Transverse colon (tissue), 4 donors: ENCODE measurements around the gene NUDCD3. TPM values are rescaled to one million over a fixed set of nuclear protein-coding genes. Genes with fewer than 3 reads are reported as not detected.

Experiments used
- DNase-seq: peaks from one replicate; pipeline ENCODE4 v3.0.0-alpha.2; 2019
- H3K27ac ChIP-seq, 4 donors: fragments of 200-600 bp; sonication (generic); 2 replicates each; pipeline ENCODE4 v1.5.1; 2016 to 2018; ENCODE audit warnings: inconsistent platforms in 4 of 4
- H3K27me3 ChIP-seq: fragments of 200-600 bp; sonication (generic); 2 replicates; pipeline ENCODE4 v1.5.1; 2017; ENCODE audit warnings: inconsistent platforms
- H3K36me3 ChIP-seq, 4 donors: fragments of 200-600 bp; sonication (generic); 2 replicates each; pipeline ENCODE4 v1.5.1; 2017 to 2019; ENCODE audit warnings: inconsistent platforms in 4 of 4
- H3K4me1 ChIP-seq, 4 donors: fragments of 200-600 bp; sonication (generic); 2 replicates each; pipeline ENCODE4 v1.5.1; 2017 to 2020; ENCODE audit warnings: inconsistent platforms in 4 of 4
- H3K4me3 ChIP-seq, 4 donors: fragments of 200-600 bp; sonication (generic); 1 replicate in 1 of 4; 2 replicates in 3 of 4; pipeline versions ENCODE4 v1.5.1 to v1.6.1; 2017 to 2019; ENCODE audit warnings: inconsistent platforms in 4 of 4
- H3K9me3 ChIP-seq, 2 donors: fragments of 200-600 bp; sonication (generic); 2 replicates each; pipeline ENCODE4 v1.5.1; 2017 to 2019; ENCODE audit warnings: inconsistent platforms in 2 of 2
- CTCF ChIP-seq, 5 experiments: fragments of 200-600 bp in 3 of 5; fragments of 450-650 bp in 2 of 5; sonication (generic) in 3 of 5; IDR thresholded peaks; 1 replicate in 2 of 5; 2 replicates in 3 of 5; pipeline ENCODE4 v1.5.1; 2016 to 2017; ENCODE audit warnings: antibody characterized with exemption in 5 of 5, inconsistent platforms in 3 of 5, mild to moderate bottlenecking in 2 of 5, moderate library complexity in 1 of 5
- EP300 ChIP-seq: sonication (generic); formaldehyde crosslinking; IDR thresholded peaks from one replicate; pipeline ENCODE4 v1.6.1; 2017; ENCODE audit warnings: antibody characterized with exemption, low read depth
- POLR2A ChIP-seq: fragments of 450-650 bp; IDR thresholded peaks from one replicate; pipeline ENCODE4 v1.6.1; 2016; ENCODE audit warnings: antibody characterized with exemption, mild to moderate bottlenecking, moderate library complexity
- POLR2AphosphoS5 ChIP-seq, 3 donors: sonication (generic); formaldehyde crosslinking; IDR thresholded peaks; one replicate each; pipeline ENCODE4 v1.6.1; 2016; ENCODE audit warnings: antibody characterized with exemption in 3 of 3
- WGBS, 2 donors: methylation state at CpG; one replicate each; pipeline ENCODE4 v1.1.5; 2018; ENCODE audit warnings: low coverage in 1 of 2; 5-methylcytosine and 5-hydroxymethylcytosine counted together
- in situ Hi-C, 4 donors: fragments of 200-750 bp; cut with MboI; loops; one replicate each; pipeline versions ENCODE4 v1.15.0 to v1.15.1; 2017; ENCODE audit warnings: low sequenced_read_pairs in 3 of 4, low pct_ligation_motif_present in 1 of 4, low pct_unique_long_range_greater_than_20kb in 1 of 4
- intact Hi-C: fragments of 100-400 bp; cut with DNase I; formaldehyde crosslinking; loops from one replicate; pipeline ENCODE4 v1.15.1; 2023; ENCODE audit warnings: low total_unique reads
- total RNA-seq, 4 donors: library from RNA; depleted of rRNA; stranded (reverse); fragments of >200 nt; gene quantifications; one replicate each; pipeline ENCODE4 v1.1.0, GENCODE V29; 2016

Gene NUDCD3
- total RNA-seq, 4 donors from 2014 or later: 31.9 to 76.7 (median 38.6) TPM

- Histone ChIP-seq H3K36me3 (peaks cover 0 to 12% (median 2%) of the 10 kb centered on the region in 4 donors), H3K9me3 (no peaks in the 10 kb centered on the region), H3K27me3 (no peaks in the 10 kb centered on the region), H3K4me3 (no peak overlapping the region), H3K4me1 (peaks cover 0 to 3% (median 0%) of the 10 kb centered on the region in 4 donors), H3K27ac (no peak overlapping the region)
- DNase-seq: no peak
- in situ Hi-C loops (no loop called here), intact Hi-C loops (no loop called here)
- WGBS, 2 donors: 98% methylated on average over 5 of the region's 5 CpGs; no CpG with 5 or more reads in 1 of the 2 donors
- no peak for TF ChIP-seq EP300
- TF ChIP-seq POLR2AphosphoS5 (IDR thresholded peaks at IDR 0.05): no peak
- no peak for TF ChIP-seq POLR2A
- TF ChIP-seq CTCF (IDR thresholded peaks at IDR 0.05): no peak
These were observed 42.5 kb downstream of the NUDCD3 start for GRCh38 chr7:44447874-44448425.

DNA sequence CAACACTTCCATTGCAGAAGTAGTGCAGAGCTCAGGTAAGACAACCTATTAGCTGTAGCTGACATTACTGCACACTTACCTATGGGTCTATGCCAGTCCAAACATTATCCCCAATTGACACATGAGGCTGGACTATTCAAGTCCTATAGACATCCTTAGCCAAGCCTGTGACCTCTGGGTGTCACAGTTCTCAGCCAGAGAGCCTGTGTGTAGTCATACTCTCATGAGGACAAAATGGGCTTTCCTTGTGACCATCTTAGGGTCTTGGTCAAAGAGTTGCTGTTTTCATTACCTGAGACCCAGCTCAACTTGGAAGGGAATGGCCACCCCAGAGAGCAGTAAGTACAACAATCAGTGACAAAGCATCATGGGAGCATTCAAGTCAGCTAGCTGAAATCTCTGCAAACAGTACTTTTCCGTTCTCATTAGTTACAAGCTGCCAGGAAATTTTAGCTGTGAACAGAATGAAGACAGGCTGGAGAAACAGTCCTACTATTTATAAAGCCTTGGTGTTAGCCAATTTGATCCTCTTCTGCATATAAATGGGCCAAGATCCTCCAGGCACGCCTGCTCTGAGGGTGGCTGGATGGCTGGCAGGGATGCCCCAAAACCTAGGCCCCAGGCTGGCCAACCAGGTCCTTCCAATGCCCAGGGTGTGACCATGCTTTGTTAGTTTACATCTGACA is 44.3 kb downstream of the NUDCD3 start:
- Histone ChIP-seq H3K4me3 (no peak overlapping the region), H3K27ac (no peak overlapping the region), H3K36me3 (peaks cover 0 to 6% (median 0%) of the 10 kb centered on the region in 4 donors), H3K27me3 (no peaks in the 10 kb centered on the region), H3K4me1 (peaks cover 0 to 3% (median 0%) of the 10 kb centered on the region in 4 donors), H3K9me3 (no peaks in the 10 kb centered on the region)
- WGBS, 2 donors: 60 to 87% methylated on average over 1 to 2 of the region's 2 CpGs
- in situ Hi-C loops (no loop called here), intact Hi-C loops (no loop called here)
- TF ChIP-seq CTCF (IDR thresholded peaks at IDR 0.05) (no peak), POLR2AphosphoS5 (IDR thresholded peaks at IDR 0.05) (no peak), EP300 (no peak)
- DNase-seq: no peak

DNA sequence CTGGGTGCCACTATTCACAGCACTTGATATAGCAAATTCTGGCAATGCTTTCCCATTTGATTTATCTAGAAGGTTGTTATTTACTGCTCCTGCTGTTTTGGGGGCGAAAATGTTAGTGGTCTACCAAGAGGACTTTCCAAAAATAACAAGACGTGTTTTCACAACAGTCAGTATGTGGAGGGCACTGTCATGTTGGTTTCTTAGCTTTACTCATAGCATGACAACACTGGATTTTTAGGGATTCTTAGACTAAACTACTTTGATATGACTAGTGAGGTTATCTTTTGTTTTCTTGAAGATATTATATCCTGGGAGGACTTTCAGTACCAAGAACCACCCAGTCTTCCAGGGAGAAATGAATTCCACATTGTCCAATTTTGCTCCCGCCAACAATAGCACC is 49.4 kb downstream of the NUDCD3 start:
- Histone ChIP-seq H3K9me3 (no peaks in the 10 kb centered on the region), H3K36me3 (no peaks in the 10 kb centered on the region), H3K4me3 (no peak overlapping the region), H3K27me3 (no peaks in the 10 kb centered on the region), H3K4me1 (peaks cover 0 to 3% (median 0%) of the 10 kb centered on the region in 4 donors), H3K27ac (no peak overlapping the region)
- DNase-seq: no peak
- intact Hi-C loops: no loop called here
- TF ChIP-seq EP300 (no peak), POLR2A (no peak), POLR2AphosphoS5 (IDR thresholded peaks at IDR 0.05) (no peak), CTCF (IDR thresholded peaks at IDR 0.05) (no peak)
- in situ Hi-C loops: no loop called here
- WGBS, 2 donors: 85 to 88% methylated on average over 3 of the region's 3 CpGs

GRCh38 chr7:44440577-44441078 is 49.8 kb downstream of the NUDCD3 start:
- TF ChIP-seq POLR2A: no peak
- no peak for TF ChIP-seq EP300
- no peak for TF ChIP-seq CTCF (IDR thresholded peaks at IDR 0.05)
- no peak for TF ChIP-seq POLR2AphosphoS5 (IDR thresholded peaks at IDR 0.05)
- H3K36me3 ChIP-seq: no peaks in the 10 kb centered on the region
- no peak overlapping the region for H3K27ac ChIP-seq
- in situ Hi-C loops (no loop called here), intact Hi-C loops (no loop called here)
- no peaks in the 10 kb centered on the region for H3K9me3 ChIP-seq
- no peaks in the 10 kb centered on the region for H3K27me3 ChIP-seq
- DNase-seq: no peak
- peaks cover 0 to 3% (median 0%) of the 10 kb centered on the region in 4 donors for H3K4me1 ChIP-seq
- H3K4me3 ChIP-seq: no peak overlapping the region
